ENCODE measurements around the gene RFESD. TPM values are rescaled to one million over a fixed set of nuclear protein-coding genes. Genes with fewer than 3 reads are reported as not detected.

The RFESD gene
- total RNA-seq, 1 experiment from 2014 or later = 5.0 TPM

GRCh38 chr5:95662946-95663345 lies 16.4 kb downstream of the RFESD start:
- TF ChIP-seq EZH2 (IDR thresholded peaks at IDR 0.05; ENCODE audit: low read depth) (no peak), CTCF (conservative IDR thresholded peaks at IDR 0.05) (no peak)
- 0 out of 2 replicates have a peak, but pooled peaks cover 10% of the 10 kb centered on the region for H3K4me1 ChIP-seq (replicated peaks; ENCODE audit: insufficient read depth)
- no peak overlapping the region for H3K27ac ChIP-seq
- no TSS peak for BruUV-seq (replicated peaks)
- H3K9me3 ChIP-seq (ENCODE audit: insufficient read depth, low read depth) = no peaks in the 10 kb centered on the region
- ChIA-PET POLR2A (ENCODE audit: unreplicated experiment) (no interaction called here), CTCF (no interaction called here)
- no peaks in the 10 kb centered on the region for H3K79me2 ChIP-seq (ENCODE audit: low read depth)
- intact Hi-C loops (cut with micrococcal nuclease; ENCODE audit: unreplicated experiment) = loop anchor here (5.0 kb wide), 1 partner anchor 49 kb away; no protein-coding TSS in a partner anchor
- no peaks in the 10 kb centered on the region for H3K36me3 ChIP-seq (ENCODE audit: low read depth)
- H3K4me2 ChIP-seq = no peak overlapping the region
- H2AFZ ChIP-seq = no peak overlapping the region
- no peak overlapping the region for H3K4me3 ChIP-seq
- no peaks in the 10 kb centered on the region for H3K9me2 ChIP-seq (ENCODE audit: insufficient read depth)
- H4K20me1 ChIP-seq (ENCODE audit: insufficient read depth) = no peaks in the 10 kb centered on the region
- no peaks in the 10 kb centered on the region for H3K27me3 ChIP-seq (ENCODE audit: insufficient read depth, low read depth)
- no peak for DNase-seq
- no peaks in the 10 kb centered on the region for H3F3A ChIP-seq (ENCODE audit: insufficient read depth, low read depth)

GRCh38 chr5:95664204-95664786 lies 17.7 kb downstream of the RFESD start:
- CTCF ChIA-PET = interaction anchor here (0.9 to 2.0 kb wide), 2 partner anchors 68 to 117 kb away, joined by 3 to 5 read pairs; no protein-coding TSS in a partner anchor
- H3K9me2 ChIP-seq (ENCODE audit: insufficient read depth) = no peaks in the 10 kb centered on the region
- POLR2A ChIA-PET (ENCODE audit: unreplicated experiment) = interaction anchor here (0.7 kb wide), 2 partner anchors 70 to 555 kb away, joined by 3 to 9 read pairs; no protein-coding TSS in a partner anchor
- H3K9me3 ChIP-seq (ENCODE audit: insufficient read depth, low read depth) = no peaks in the 10 kb centered on the region
- TF ChIP-seq EZH2 (IDR thresholded peaks at IDR 0.05; ENCODE audit: low read depth) (no peak), CTCF (conservative IDR thresholded peaks at IDR 0.05) (peak; percentile 90)
- intact Hi-C loops (cut with micrococcal nuclease; ENCODE audit: unreplicated experiment) = loop anchor here (1.0 to 5.0 kb wide), 4 partner anchors 48 to 179 kb away; partner anchors contain the start of gene RHOBTB3
- no peaks in the 10 kb centered on the region for H3K27me3 ChIP-seq (ENCODE audit: insufficient read depth, low read depth)
- H4K20me1 ChIP-seq (ENCODE audit: insufficient read depth) = no peaks in the 10 kb centered on the region
- no peaks in the 10 kb centered on the region for H3K36me3 ChIP-seq (ENCODE audit: low read depth)
- BruUV-seq (replicated peaks) = no TSS peak
- no peak overlapping the region for H3K27ac ChIP-seq
- no peaks in the 10 kb centered on the region for H3F3A ChIP-seq (ENCODE audit: insufficient read depth, low read depth)
- H3K4me1 ChIP-seq (replicated peaks; ENCODE audit: insufficient read depth) = 0 out of 2 replicates have a peak, but pooled peaks cover 10% of the 10 kb centered on the region
- no peak overlapping the region; the same call in 1 of the 2 replicates for H3K4me2 ChIP-seq
- H3K79me2 ChIP-seq (ENCODE audit: low read depth) = no peaks in the 10 kb centered on the region
- peak overlapping the region; percentile 34; the same call in 1 of the 2 replicates for H2AFZ ChIP-seq
- peak in 1 of 2 experiments; percentile 7 for DNase-seq
- no peak overlapping the region for H3K4me3 ChIP-seq

GRCh38 chr5:95667061-95667618 lies 20.6 kb downstream of the RFESD start:
- no TSS peak for BruUV-seq (replicated peaks)
- Histone ChIP-seq H3K9me2 (ENCODE audit: insufficient read depth) (no peaks in the 10 kb centered on the region), H3K4me1 (replicated peaks; ENCODE audit: insufficient read depth) (0 out of 2 replicates have a peak, but pooled peaks cover 10% of the 10 kb centered on the region), H3K4me2 (no peak overlapping the region), H3K4me3 (no peak overlapping the region), H4K20me1 (ENCODE audit: insufficient read depth) (no peaks in the 10 kb centered on the region), H3K9me3 (ENCODE audit: insufficient read depth, low read depth) (no peaks in the 10 kb centered on the region), H3F3A (ENCODE audit: insufficient read depth, low read depth) (no peaks in the 10 kb centered on the region), H3K27me3 (ENCODE audit: insufficient read depth, low read depth) (no peaks in the 10 kb centered on the region), H3K79me2 (ENCODE audit: low read depth) (no peaks in the 10 kb centered on the region), H3K36me3 (ENCODE audit: low read depth) (no peaks in the 10 kb centered on the region), H3K27ac (no peak overlapping the region), H2AFZ (no peak overlapping the region)
- CTCF ChIA-PET = no interaction called here
- POLR2A ChIA-PET (ENCODE audit: unreplicated experiment) = no interaction called here
- TF ChIP-seq CTCF (conservative IDR thresholded peaks at IDR 0.05) = no peak
- TF ChIP-seq EZH2 (IDR thresholded peaks at IDR 0.05; ENCODE audit: low read depth) = no peak
- no peak for DNase-seq
- intact Hi-C loops (cut with micrococcal nuclease; ENCODE audit: unreplicated experiment) = no loop called here
